Endothelial cell (in vitro differentiated cells): Measurements from ENCODE around the gene ESPNL. TPM values are rescaled to one million over a fixed set of nuclear protein-coding genes. Genes with fewer than 3 reads are reported as not detected.

Experiments
- DNase-seq: peaks from one replicate; pipeline ENCODE4 v3.0.0; 2021; ENCODE audit warnings: low spot score
- H3K27ac Mint-ChIP-seq: one replicate; pipeline ENCODE4 v1.8.0; 2021; ENCODE audit warnings: mixed read lengths, inconsistent platforms; ENCODE audit not compliant: unreplicated experiment
- H3K27me3 Mint-ChIP-seq: one replicate; pipeline ENCODE4 v1.8.0; 2021; ENCODE audit warnings: mild to moderate bottlenecking, moderate library complexity, mixed read lengths, inconsistent platforms; ENCODE audit not compliant: unreplicated experiment
- H3K36me3 Mint-ChIP-seq: one replicate; pipeline ENCODE4 v1.8.0; 2021; ENCODE audit warnings: mild to moderate bottlenecking, low read depth, mixed read lengths, inconsistent platforms; ENCODE audit not compliant: unreplicated experiment
- H3K4me1 Mint-ChIP-seq: one replicate; pipeline ENCODE4 v1.8.0; 2021; ENCODE audit warnings: mild to moderate bottlenecking, mixed read lengths, inconsistent platforms; ENCODE audit not compliant: unreplicated experiment
- H3K4me3 Mint-ChIP-seq: one replicate; pipeline ENCODE4 v1.8.0; 2021; ENCODE audit warnings: mild to moderate bottlenecking, mixed read lengths, inconsistent platforms; ENCODE audit not compliant: unreplicated experiment
- H3K9me3 Mint-ChIP-seq: one replicate; pipeline ENCODE4 v1.8.0; 2021; ENCODE audit warnings: mixed read lengths, inconsistent platforms; ENCODE audit not compliant: unreplicated experiment
- CTCF ChIP-seq: fragments of 200-600 bp; sonication (generic); IDR thresholded peaks from one replicate; pipeline ENCODE4 v1.5.0; 2021; ENCODE audit warnings: antibody characterized with exemption; ENCODE audit not compliant: unreplicated experiment
- total RNA-seq: library from RNA; stranded (reverse); fragmentation: NEBNext Ultra II Directional; extraction: Animal tissue kit (Norgen Biotek cat#: 25700); gene quantifications from one replicate; pipeline ENCODE4 v1.2.1, GENCODE V29; 2021; ENCODE audit not compliant: unreplicated experiment

Gene ESPNL
- total RNA-seq, 1 donor from 2014 or later, result 0.82 TPM

GRCh38 chr2:238101891-238102841 lies 2.0 kb downstream of the ESPNL start:
- Mint-ChIP-seq H3K4me1 (peaks cover 6% of the 10 kb centered on the region), H3K9me3 (no peaks in the 10 kb centered on the region), H3K27me3 (peaks cover 9% of the 10 kb centered on the region), H3K4me3 (no peak overlapping the region), H3K27ac (no peak overlapping the region), H3K36me3 (no peaks in the 10 kb centered on the region)
- DNase-seq, result no peak
- no peak for TF ChIP-seq CTCF

DNA sequence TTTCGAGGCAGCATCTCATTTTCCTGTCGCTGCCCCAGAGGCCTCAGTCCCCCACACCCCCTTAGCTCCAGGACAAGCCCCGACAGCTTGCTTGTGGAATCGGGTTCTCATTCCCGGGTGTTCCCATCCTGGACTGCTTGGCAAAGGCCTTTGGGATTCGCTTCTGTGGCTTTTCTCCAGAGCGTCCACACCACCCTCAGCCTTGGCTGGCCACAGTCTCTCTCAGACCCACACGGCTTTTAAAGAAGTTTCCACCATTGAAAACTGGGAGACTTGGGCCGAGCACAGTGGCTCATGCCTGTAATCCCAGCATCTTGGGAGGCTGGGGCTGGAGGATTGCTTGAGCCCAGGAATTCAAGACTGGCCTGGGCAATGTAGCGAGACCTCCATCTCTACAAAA lies 2.7 kb downstream of the ESPNL start:
- Mint-ChIP-seq H3K4me3 (no peak overlapping the region), H3K27me3 (peaks cover 9% of the 10 kb centered on the region), H3K27ac (no peak overlapping the region), H3K36me3 (no peaks in the 10 kb centered on the region), H3K9me3 (no peaks in the 10 kb centered on the region), H3K4me1 (peaks cover 6% of the 10 kb centered on the region)
- no peak for DNase-seq
- TF ChIP-seq CTCF, result no peak

DNA sequence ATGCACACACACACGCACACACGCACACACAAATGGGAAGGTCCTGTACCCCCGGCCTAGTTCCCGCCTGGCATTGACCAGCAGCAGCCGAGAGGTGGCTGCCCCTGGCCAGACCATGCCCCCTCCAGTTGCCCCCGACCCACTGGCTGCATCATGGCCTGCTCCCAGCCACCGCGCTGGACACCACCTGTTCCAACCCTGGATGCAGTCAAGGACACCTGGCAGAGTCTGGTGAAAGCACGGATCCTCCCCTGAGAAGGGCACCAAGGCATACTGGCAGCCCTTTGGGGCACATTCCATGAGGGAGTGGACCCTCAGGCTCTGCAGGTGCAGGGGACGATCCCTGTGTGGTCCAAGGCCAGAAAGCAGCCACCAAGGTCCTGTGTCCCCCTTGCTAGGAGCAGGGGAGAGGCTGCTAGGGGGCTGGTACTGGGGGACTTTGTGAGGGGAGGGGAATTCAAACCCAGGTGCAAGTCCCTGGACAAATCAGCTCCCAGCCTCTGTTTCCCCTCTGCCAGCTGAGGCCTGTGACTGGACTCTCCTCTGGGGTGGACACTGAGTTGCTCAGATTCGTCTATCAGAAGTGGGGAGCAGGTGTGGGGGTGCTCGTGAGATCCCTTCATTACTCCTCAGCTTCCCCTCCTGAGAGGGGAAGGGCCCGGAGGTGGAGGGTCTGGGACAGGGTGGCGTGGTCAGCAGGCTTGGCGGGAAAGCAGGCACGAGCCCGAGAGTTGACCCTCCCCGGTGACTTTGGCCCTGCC lies 3.5 kb downstream of the ESPNL start:
- peaks cover 6% of the 10 kb centered on the region for H3K4me1 Mint-ChIP-seq
- no peak for DNase-seq
- no peak for TF ChIP-seq CTCF
- H3K9me3 Mint-ChIP-seq, result no peaks in the 10 kb centered on the region
- no peak overlapping the region for H3K27ac Mint-ChIP-seq
- no peak overlapping the region for H3K4me3 Mint-ChIP-seq
- no peaks in the 10 kb centered on the region for H3K36me3 Mint-ChIP-seq
- peaks cover 9% of the 10 kb centered on the region for H3K27me3 Mint-ChIP-seq

DNA sequence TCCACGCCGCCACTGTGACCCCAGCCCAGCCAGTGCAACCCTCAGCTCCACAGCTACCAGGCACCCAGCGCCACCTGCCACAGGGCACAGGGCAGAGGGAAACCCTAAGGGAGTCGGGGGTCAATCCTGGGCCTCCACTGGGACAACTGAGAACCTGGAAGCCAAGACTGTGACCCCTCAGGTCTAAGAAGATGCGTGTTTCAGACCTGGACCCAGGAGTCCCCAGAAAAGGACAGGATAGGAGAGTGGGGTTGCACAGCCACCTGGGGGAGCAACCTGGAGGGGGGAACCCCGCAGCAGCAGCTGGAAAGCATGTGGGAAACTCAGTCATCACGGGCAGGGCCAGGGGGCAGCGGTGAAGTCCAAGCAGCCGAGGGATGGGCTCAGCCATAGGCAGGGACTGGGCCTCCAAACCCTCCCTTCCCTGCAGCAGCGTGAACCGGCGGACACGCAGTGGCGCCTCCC lies 4.1 kb downstream of the ESPNL start:
- TF ChIP-seq CTCF, result no peak
- DNase-seq, result no peak
- H3K9me3 Mint-ChIP-seq, result no peaks in the 10 kb centered on the region
- peaks cover 4% of the 10 kb centered on the region for H3K27me3 Mint-ChIP-seq
- no peak overlapping the region for H3K4me3 Mint-ChIP-seq
- no peaks in the 10 kb centered on the region for H3K36me3 Mint-ChIP-seq
- peaks cover under 1% of the 10 kb centered on the region for H3K4me1 Mint-ChIP-seq
- no peak overlapping the region for H3K27ac Mint-ChIP-seq
